ENCODE results near the gene TBC1D25.

- TF ChIP-seq POLR2A (IDR thresholded peaks at IDR 0.05) (no peak), CTCF (IDR thresholded peaks at IDR 0.05) (no peak)
Measured at GRCh38 chrX:48498374-48498809, 41.1 kb upstream of the TBC1D25 start.
